Measurements from ENCODE around the gene GP9. TPM values are rescaled to one million over a fixed set of nuclear protein-coding genes. Genes with fewer than 3 reads are reported as not detected.

Gene GP9
- total and polyA plus RNA-seq, 3 donors from 2014 or later = 1.4 to 2.1 (median 1.7) TPM

Other genes starting within 250 kb of the GP9 start
- 10 to 100 TPM; 80.4 to 80.6 TPM for gene ACAD9, start 181.2 kb upstream of the GP9 start, total RNA-seq
- gene ACAD9, start 181.2 kb upstream of the GP9 start, polyA plus RNA-seq (ENCODE audit: insufficient read depth, low read depth, low replicate concordance) = 49.5 TPM
- 10 to 100 TPM; 16.0 to 26.7 TPM for gene CFAP92, start 66.7 kb upstream of the GP9 start, total RNA-seq
- 62.0 TPM for gene CFAP92, start 66.7 kb upstream of the GP9 start, polyA plus RNA-seq (ENCODE audit: insufficient read depth, low read depth, low replicate concordance)
- gene EFCC1, start 59.5 kb upstream of the GP9 start, total RNA-seq = 1 to 10 TPM; 2.8 to 2.9 TPM
- 2.6 TPM for gene EFCC1, start 59.5 kb upstream of the GP9 start, polyA plus RNA-seq (ENCODE audit: insufficient read depth, low read depth, low replicate concordance)
- gene RAB43, start 61.0 kb downstream of the GP9 start, total RNA-seq = 10 to 100 TPM; 27.2 to 28.2 TPM
- 12.4 TPM for gene RAB43, start 61.0 kb downstream of the GP9 start, polyA plus RNA-seq (ENCODE audit: insufficient read depth, low read depth, low replicate concordance)
- gene ISY1, start 100.3 kb downstream of the GP9 start, total RNA-seq = 10 to 100 TPM; 19.4 to 21.0 TPM
- gene ISY1, start 100.3 kb downstream of the GP9 start, polyA plus RNA-seq (ENCODE audit: insufficient read depth, low read depth, low replicate concordance) = 20.7 TPM
- 100 to 1,000 TPM; 248 to 291 TPM for gene CNBP, start 123.1 kb downstream of the GP9 start, total RNA-seq
- gene CNBP, start 123.1 kb downstream of the GP9 start, polyA plus RNA-seq (ENCODE audit: insufficient read depth, low read depth, low replicate concordance) = 295 TPM
- gene COPG1, start 188.8 kb downstream of the GP9 start, total RNA-seq = 10 to 100 TPM; 94.5 to 98.2 TPM
- 113 TPM for gene COPG1, start 188.8 kb downstream of the GP9 start, polyA plus RNA-seq (ENCODE audit: insufficient read depth, low read depth, low replicate concordance)
- gene HMCES, start 218.1 kb downstream of the GP9 start, total RNA-seq = 10 to 100 TPM; 37.8 to 41.6 TPM
- gene HMCES, start 218.1 kb downstream of the GP9 start, polyA plus RNA-seq (ENCODE audit: insufficient read depth, low read depth, low replicate concordance) = 81.5 TPM

Measured in testis (tissue), 3 donors.